Measurements from ENCODE around the gene CCDC92B. TPM values are rescaled to one million over a fixed set of nuclear protein-coding genes. Genes with fewer than 3 reads are reported as not detected.

Gene CCDC92B
- total RNA-seq (2012; rRNA removed) = not detected in 2 replicates

DNA sequence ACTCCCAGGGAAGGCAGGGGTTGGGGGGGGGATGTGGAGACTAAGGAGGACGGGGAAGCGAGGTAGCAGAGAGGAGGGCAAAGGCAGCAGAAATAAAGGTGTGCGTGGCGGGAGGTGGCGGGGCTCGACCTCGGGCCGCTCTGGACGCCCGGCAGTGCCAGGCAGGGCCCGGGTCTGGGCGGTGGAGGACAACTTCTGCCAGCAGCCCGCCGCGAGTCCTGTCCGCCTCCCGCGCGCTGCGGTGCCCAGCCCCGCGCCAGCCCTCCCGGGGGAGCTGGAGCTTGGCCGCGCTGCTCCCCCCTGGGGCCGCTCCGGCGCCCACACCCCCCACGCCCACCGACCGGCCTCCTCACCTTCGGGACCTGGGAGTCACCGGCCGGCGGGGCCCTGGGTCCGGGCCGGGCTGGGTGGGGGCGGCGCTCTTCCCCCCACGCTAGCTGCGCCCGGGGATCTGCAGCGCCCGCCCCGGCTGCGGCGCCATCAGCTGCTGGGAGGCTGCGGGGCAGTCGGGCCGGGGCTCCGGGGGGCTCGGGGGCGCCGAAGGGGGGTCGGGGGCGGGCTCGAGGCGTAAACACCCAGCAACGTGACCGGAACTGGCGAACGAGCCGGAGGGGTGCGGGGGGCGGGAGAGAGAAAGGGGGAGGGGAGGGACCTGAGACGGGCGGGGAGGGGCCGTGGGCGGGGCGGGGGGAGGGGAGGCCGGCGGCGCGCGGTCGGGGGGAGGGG is at the start of gene CCDC92B:
Gene CCDC92B, minus strand, starts transcription at position 595 of the 726 bp plus-strand sequence. CDS start 14,507 bp downstream, outside the sequence.
- Histone ChIP-seq H3K4me3 (ENCODE audit: low read length) (no peak within 1 kb of the TSS), H3K9ac (ENCODE audit: low read depth, low read length) (no peak within 1 kb of the TSS), H3K27me3 (ENCODE audit: control insufficient read depth, insufficient read depth, low read length) (peaks cover 50% of the 10 kb centered on the region)

GRCh38 chr17:2798678-2799077 is 49.2 kb upstream of the CCDC92B start:
- Histone ChIP-seq H3K4me1 (ENCODE audit: control insufficient read depth, insufficient read depth, low read length) (no peaks in the 10 kb centered on the region), H3K4me3 (ENCODE audit: low read length) (no peak overlapping the region), H3K27me3 (ENCODE audit: control insufficient read depth, insufficient read depth, low read length) (peaks cover 75% of the 10 kb centered on the region), H3K4me2 (ENCODE audit: low read length) (no peak overlapping the region), H3K9me3 (replicated peaks; ENCODE audit: low read length) (no peaks in the 10 kb centered on the region), H3K9ac (ENCODE audit: low read depth, low read length) (no peak overlapping the region), H3K36me3 (ENCODE audit: insufficient read depth, low read length) (no peaks in the 10 kb centered on the region)

More for the DNA sequence above, at the start of gene CCDC92B:
- no peaks in the 10 kb centered on the region for H3K4me1 ChIP-seq (ENCODE audit: control insufficient read depth, insufficient read depth, low read length)
- no peaks in the 10 kb centered on the region for H3K36me3 ChIP-seq (ENCODE audit: insufficient read depth, low read length)
- H3K9me3 ChIP-seq (replicated peaks; ENCODE audit: low read length) = no peaks in the 10 kb centered on the region
- H3K4me2 ChIP-seq (ENCODE audit: low read length) = peak within 1 kb of the TSS; percentile 64

GRCh38 chr17:2798188-2798587 is 48.7 kb upstream of the CCDC92B start:
- H3K4me1 ChIP-seq (ENCODE audit: control insufficient read depth, insufficient read depth, low read length) = no peaks in the 10 kb centered on the region
- H3K9me3 ChIP-seq (replicated peaks; ENCODE audit: low read length) = no peaks in the 10 kb centered on the region
- H3K9ac ChIP-seq (ENCODE audit: low read depth, low read length) = no peak overlapping the region
- no peaks in the 10 kb centered on the region for H3K36me3 ChIP-seq (ENCODE audit: insufficient read depth, low read length)
- no peak overlapping the region for H3K4me3 ChIP-seq (ENCODE audit: low read length)
- H3K27me3 ChIP-seq (ENCODE audit: control insufficient read depth, insufficient read depth, low read length) = peaks cover 73% of the 10 kb centered on the region
- H3K4me2 ChIP-seq (ENCODE audit: low read length) = no peak overlapping the region

- Histone ChIP-seq H3K4me3 (ENCODE audit: low read length) (no peak overlapping the region), H3K4me2 (ENCODE audit: low read length) (no peak overlapping the region), H3K27me3 (ENCODE audit: control insufficient read depth, insufficient read depth, low read length) (peaks cover 70% of the 10 kb centered on the region), H3K36me3 (ENCODE audit: insufficient read depth, low read length) (no peaks in the 10 kb centered on the region), H3K9ac (ENCODE audit: low read depth, low read length) (no peak overlapping the region), H3K9me3 (replicated peaks; ENCODE audit: low read length) (no peaks in the 10 kb centered on the region), H3K4me1 (ENCODE audit: control insufficient read depth, insufficient read depth, low read length) (no peaks in the 10 kb centered on the region)
These were observed 48.2 kb upstream of the CCDC92B start for GRCh38 chr17:2797637-2798036.

DNA sequence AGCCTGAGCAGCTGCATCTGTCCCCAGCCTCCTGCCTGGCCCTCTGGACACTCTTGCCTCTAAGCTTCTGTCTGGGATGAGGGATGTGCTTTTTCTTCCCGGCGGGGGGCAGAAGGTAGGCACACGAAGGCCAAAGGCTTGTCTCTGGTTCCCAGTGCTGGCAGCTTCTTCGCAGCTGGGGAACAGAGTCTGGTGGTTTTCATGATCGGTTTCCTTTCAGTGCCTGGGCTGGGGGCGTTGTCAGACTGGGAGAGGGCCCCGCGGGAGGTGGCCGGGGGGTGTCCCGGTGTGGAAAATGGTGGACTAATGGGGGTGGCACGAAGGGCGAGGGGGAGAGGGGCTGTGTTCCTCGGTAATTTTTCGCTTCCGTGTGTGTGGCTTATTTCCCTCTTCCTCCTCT is 47.8 kb upstream of the CCDC92B start:
- H3K4me1 ChIP-seq (ENCODE audit: control insufficient read depth, insufficient read depth, low read length) = no peaks in the 10 kb centered on the region
- H3K27me3 ChIP-seq (ENCODE audit: control insufficient read depth, insufficient read depth, low read length) = peaks cover 70% of the 10 kb centered on the region
- no peak overlapping the region for H3K4me2 ChIP-seq (ENCODE audit: low read length)
- no peaks in the 10 kb centered on the region for H3K36me3 ChIP-seq (ENCODE audit: insufficient read depth, low read length)
- H3K9me3 ChIP-seq (replicated peaks; ENCODE audit: low read length) = no peaks in the 10 kb centered on the region
- no peak overlapping the region for H3K4me3 ChIP-seq (ENCODE audit: low read length)
- no peak overlapping the region for H3K9ac ChIP-seq (ENCODE audit: low read depth, low read length)

- Histone ChIP-seq H3K9me3 (replicated peaks; ENCODE audit: low read length) (no peaks in the 10 kb centered on the region), H3K4me1 (ENCODE audit: control insufficient read depth, insufficient read depth, low read length) (no peaks in the 10 kb centered on the region), H3K4me2 (ENCODE audit: low read length) (no peak within 1 kb of the TSS), H3K36me3 (ENCODE audit: insufficient read depth, low read length) (no peaks in the 10 kb centered on the region), H3K27me3 (ENCODE audit: control insufficient read depth, insufficient read depth, low read length) (peaks cover 67% of the 10 kb centered on the region), H3K4me3 (ENCODE audit: low read length) (no peak within 1 kb of the TSS), H3K9ac (ENCODE audit: low read depth, low read length) (no peak within 1 kb of the TSS)
These were observed 47.0 kb upstream of the CCDC92B start, which contains the start of gene RAP1GAP2 for GRCh38 chr17:2796164-2797125. Gene RAP1GAP2 (plus strand): TSS chr17:2796438. CDS start chr17:2796528, 90 bp downstream.

GRCh38 chr17:2795441-2796163 is 46.1 kb upstream of the CCDC92B start:
- Histone ChIP-seq H3K27me3 (ENCODE audit: control insufficient read depth, insufficient read depth, low read length) (peaks cover 74% of the 10 kb centered on the region), H3K4me1 (ENCODE audit: control insufficient read depth, insufficient read depth, low read length) (no peaks in the 10 kb centered on the region), H3K9ac (ENCODE audit: low read depth, low read length) (no peak overlapping the region), H3K9me3 (replicated peaks; ENCODE audit: low read length) (no peaks in the 10 kb centered on the region), H3K4me3 (ENCODE audit: low read length) (no peak overlapping the region), H3K36me3 (ENCODE audit: insufficient read depth, low read length) (no peaks in the 10 kb centered on the region), H3K4me2 (ENCODE audit: low read length) (no peak overlapping the region)

GRCh38 chr17:2794111-2794803 is 44.8 kb upstream of the CCDC92B start:
- Histone ChIP-seq H3K4me1 (ENCODE audit: control insufficient read depth, insufficient read depth, low read length) (no peaks in the 10 kb centered on the region), H3K27me3 (ENCODE audit: control insufficient read depth, insufficient read depth, low read length) (peaks cover 65% of the 10 kb centered on the region), H3K4me2 (ENCODE audit: low read length) (no peak overlapping the region), H3K9ac (ENCODE audit: low read depth, low read length) (no peak overlapping the region), H3K9me3 (replicated peaks; ENCODE audit: low read length) (no peaks in the 10 kb centered on the region), H3K36me3 (ENCODE audit: insufficient read depth, low read length) (no peaks in the 10 kb centered on the region), H3K4me3 (ENCODE audit: low read length) (no peak overlapping the region)

- Histone ChIP-seq H3K36me3 (ENCODE audit: insufficient read depth, low read length) (no peaks in the 10 kb centered on the region), H3K4me3 (ENCODE audit: low read length) (no peak overlapping the region)
These were observed 43.1 kb upstream of the CCDC92B start for GRCh38 chr17:2792366-2793169.

DNA sequence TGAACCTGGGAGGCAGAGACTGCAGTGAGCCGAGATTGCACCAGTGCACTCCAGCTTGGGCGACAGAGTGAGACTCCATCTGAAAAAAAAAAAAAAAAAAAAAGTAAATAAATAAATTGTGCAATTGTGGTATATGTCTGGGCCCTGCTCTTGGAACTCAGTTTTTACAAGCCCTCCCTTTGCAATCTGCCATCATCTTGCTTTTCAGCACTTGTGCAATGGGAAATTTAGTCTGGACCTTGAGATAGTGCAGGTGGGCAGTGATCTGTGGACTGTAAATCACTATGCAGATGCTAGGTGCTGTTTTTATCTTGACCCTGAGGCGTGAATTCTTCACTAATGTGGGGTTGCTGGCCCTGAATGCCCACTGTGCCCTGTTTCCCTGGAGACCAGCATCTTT is 40.2 kb upstream of the CCDC92B start:
- Histone ChIP-seq H3K36me3 (ENCODE audit: insufficient read depth, low read length) (no peaks in the 10 kb centered on the region), H3K4me3 (ENCODE audit: low read length) (no peak overlapping the region), H3K4me2 (ENCODE audit: low read length) (no peak overlapping the region), H3K9ac (ENCODE audit: low read depth, low read length) (no peak overlapping the region), H3K27me3 (ENCODE audit: control insufficient read depth, insufficient read depth, low read length) (peaks cover 36% of the 10 kb centered on the region), H3K9me3 (replicated peaks; ENCODE audit: low read length) (no peaks in the 10 kb centered on the region), H3K4me1 (ENCODE audit: control insufficient read depth, insufficient read depth, low read length) (no peaks in the 10 kb centered on the region)

More at GRCh38 chr17:2792366-2793169, 43.1 kb upstream of the CCDC92B start:
- no peak overlapping the region for H3K4me2 ChIP-seq (ENCODE audit: low read length)
- no peaks in the 10 kb centered on the region for H3K4me1 ChIP-seq (ENCODE audit: control insufficient read depth, insufficient read depth, low read length)
- H3K9me3 ChIP-seq (replicated peaks; ENCODE audit: low read length) = no peaks in the 10 kb centered on the region
- H3K27me3 ChIP-seq (ENCODE audit: control insufficient read depth, insufficient read depth, low read length) = peaks cover 54% of the 10 kb centered on the region
- no peak overlapping the region for H3K9ac ChIP-seq (ENCODE audit: low read depth, low read length)
